HG03097 (cell line): Measurements from ENCODE around the gene EMILIN1.
"Not testable (repeated sequence)": the region's sequence is repeated elsewhere in the genome, so short reads cannot be mapped to it uniquely, and the experiment has no call there.

ENCODE experiments used
- ATAC-seq: cut with Tn5 transposase; IDR thresholded peaks from one replicate; pipeline ENCODE4 v1.9.1; 2021; ENCODE audit not compliant: unreplicated experiment, low FRiP score

EMILIN1 gene

DNA sequence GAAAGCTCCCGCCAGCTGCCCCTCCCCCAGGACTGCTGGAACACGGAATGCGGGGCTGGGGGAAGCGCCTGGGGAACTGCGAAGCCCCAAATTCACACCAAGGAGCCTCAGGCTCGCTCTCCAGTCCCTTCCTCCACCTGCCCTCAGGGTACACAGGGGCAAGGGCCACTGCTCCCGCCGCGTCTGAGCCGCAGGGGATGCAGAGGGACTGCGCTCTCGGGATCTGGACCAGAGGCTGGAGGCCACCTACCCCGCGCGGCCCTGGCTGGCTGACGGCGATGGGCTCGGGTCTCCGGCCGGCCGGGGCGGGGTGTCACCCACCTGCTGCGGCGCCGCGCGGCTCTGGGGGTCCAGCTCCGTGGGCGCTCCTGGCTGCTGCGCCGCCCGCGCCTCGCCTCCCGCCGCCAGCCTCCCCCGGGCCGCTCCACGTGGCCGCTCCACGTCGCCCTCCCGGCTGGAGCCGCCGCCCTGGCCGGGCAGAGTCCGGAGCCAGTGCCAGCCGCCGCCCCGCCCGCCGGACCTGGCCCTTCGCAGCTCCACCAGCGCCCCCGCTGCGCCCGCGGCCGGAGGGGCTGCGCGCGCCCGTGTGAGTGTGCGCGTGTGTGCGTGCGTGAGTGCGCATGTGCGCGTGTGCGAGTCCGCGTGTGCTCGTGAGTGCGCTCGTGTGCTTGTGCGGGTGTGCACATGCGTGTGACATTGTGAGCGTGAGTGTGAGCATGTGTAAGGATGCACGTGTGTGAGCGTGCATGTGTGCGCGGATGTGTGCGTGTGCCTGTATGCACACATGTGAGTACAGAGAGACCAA, 40.3 kb downstream of the EMILIN1 start, which contains the start of gene CGREF1:
CGREF1 (minus strand) TSS at position 604 of the 805 bp plus-strand sequence. CDS start 14,762 bp downstream, outside the sequence.
- no peak for ATAC-seq

DNA sequence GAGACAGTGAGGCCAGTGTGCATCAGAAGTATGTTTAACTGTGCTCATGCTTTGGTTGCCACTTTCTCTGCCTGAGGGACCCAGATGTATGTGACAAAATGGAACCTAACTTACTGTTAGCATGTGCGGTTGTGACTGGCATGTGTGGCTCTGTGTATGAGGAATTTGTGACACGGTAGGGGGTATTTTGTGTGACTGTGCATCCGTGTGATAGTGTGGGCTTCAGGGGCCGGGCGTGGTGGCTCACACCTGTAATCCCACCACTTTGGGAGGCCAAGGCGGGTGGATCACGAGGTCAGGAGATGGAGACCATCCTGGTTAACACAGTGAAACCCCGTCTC, 40.9 kb downstream of the EMILIN1 start:
- not testable (repeated sequence) for ATAC-seq

DNA sequence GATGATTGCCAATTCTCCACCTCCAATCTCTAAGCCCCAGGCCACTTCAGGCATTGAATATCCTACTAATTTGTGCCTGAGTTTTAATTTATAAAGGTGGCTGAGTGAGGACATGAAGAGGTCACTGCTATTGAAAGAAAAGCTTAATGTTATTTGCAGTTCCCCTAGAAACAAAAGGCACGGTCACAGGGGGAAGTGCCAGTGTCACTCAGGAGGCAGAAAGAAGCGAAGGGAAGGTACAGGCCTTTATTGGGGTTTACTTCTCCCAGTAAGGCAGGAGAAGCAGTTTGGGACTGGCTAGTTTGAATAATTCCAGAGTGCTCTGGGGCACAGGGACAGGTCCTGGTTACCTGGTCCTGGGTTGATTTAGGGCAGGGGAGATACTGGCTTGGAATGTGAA, 43.5 kb downstream of the EMILIN1 start:
- no peak for ATAC-seq

DNA sequence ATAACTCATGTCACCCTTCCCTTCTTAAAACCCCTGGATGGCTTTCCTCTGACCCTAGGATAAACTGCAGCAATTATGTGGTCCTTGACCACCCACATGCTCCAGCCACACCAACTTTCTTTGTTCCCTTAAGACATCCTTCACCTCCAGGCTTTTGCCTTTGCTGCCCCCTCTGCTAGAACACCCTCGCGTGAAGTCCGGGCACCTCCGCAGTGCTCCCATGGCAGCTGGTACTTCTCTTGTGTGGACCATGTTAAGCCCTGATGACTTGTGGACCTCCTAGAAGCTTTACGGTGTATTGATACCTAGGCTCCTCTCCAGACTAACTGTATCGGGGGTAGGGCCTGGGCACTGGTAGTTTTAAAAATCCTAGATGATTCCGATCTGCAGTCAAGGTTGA, 44.4 kb downstream of the EMILIN1 start:
- ATAC-seq: no peak

DNA sequence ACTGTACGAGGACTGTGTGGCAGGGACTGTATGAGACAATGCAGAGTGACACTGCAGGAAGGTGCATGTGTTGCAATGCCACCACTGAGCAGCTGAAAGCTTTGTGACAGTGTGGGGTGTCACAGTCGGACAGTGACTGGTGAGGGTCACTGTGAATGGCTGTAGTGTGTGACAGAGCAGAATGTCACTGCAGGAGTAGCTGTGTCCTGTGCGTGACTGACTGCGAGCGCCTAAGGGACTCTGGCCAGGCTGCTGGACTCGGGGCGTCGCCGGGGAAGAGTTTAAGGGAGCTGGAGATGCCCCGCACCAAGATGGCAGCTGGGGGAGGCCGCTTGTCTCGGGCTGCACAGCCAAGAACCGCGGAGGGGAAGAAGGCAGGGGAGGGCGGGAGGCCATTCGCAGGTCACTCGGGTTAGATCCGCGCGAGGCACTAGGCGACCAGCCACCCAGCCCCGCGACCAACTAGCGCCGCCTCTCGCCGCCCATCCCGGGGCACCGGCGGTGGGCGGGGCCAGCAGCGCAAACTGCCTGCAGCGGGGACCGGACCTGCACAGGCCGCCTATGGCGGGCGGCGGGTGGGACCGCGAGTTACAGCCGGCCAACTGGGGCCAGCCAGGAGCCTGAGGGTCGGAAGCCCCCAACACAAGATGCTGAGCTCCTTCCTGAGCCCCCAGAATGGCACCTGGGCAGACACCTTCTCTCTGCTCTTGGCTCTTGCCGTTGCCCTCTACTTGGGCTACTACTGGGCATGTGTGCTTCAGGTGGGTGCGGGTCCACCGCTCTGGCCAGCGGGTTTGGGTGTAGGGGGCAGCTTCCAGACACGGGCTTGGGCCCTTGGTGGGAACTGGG, 45.1 kb downstream of the EMILIN1 start, which contains the start of gene ABHD1:
ABHD1 (plus strand) TSS at position 514 of the 849 bp plus-strand sequence; CDS start at position 648, 134 bp downstream.
- no peak for ATAC-seq

DNA sequence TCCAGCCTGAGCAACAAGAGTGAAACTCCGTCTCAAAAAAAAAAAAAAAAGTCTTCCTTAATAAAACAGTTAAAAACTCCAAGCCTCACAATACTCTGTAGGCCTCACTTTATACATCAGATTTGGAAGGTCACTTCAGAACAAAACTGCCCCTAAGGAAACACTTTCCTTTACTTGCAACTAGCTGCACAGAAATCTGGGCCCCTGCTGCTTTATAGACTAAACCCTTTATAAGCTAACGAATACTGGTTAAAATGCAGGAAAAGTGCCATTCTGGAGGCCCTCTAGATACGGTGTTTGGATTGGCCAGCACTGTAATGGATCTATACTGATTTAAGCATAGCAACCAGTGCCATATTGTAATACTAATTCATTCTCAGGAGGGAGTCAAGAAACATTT, 46.7 kb downstream of the EMILIN1 start:
- ATAC-seq: no peak

DNA sequence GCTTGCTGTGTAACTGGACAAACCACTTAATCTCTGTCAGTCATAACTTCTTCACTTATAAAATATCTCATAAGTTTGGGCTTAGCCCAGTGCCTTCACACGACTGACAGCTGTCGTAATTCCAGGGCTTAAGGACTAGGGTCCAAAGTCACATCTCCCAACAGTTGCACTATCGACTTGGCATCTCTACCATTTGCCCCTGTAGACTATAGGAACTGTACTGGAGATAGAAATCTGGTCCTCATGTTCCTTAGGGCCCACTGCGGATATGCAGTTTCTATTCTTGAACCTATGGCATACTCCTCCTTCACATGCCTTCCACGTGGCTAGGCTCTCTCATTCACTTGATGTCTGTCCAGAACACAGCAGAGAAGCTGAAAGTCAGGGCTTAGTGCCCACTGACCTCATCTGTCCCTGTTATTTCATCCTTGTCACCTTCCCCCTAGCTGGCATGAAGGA, 47.9 kb downstream of the EMILIN1 start:
- ATAC-seq: no peak

DNA sequence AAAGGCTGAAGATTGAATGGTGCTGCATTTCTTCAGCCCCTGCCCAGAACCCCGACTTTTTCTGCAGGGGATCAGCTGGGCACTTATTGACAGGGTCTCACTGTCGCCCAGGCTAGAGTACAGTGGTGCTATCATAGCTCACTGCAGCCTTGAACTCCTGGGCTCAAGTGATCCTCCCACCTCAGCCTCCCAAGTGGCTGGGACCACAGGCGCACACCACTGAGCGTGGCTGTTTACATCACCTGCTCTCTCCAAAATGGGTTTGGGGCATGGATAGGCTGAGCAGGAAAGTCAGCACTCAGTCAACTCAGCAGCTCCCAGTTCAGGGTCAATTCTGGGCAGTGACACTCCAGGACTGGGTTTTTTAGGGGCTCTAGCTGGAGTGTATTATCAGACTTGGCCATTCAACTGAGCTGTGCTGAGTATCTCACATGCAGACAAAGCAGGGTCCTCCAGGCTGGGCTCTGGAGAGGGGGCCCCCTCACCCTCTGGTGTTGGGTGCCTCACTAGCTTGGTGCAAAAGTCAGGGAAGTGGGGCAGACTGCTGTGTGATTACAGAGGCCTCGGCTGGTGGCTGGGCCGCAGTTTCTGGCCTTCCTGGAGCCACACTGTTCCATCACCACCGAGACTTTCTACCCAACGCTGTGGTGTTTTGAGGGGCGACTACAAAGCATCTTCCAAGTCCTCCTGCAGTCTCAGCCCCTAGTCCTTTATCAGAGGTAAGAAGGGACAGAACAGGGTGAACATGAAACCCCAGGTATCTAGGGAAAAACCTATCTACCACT, 49.7 kb downstream of the EMILIN1 start:
- ATAC-seq: no peak

DNA sequence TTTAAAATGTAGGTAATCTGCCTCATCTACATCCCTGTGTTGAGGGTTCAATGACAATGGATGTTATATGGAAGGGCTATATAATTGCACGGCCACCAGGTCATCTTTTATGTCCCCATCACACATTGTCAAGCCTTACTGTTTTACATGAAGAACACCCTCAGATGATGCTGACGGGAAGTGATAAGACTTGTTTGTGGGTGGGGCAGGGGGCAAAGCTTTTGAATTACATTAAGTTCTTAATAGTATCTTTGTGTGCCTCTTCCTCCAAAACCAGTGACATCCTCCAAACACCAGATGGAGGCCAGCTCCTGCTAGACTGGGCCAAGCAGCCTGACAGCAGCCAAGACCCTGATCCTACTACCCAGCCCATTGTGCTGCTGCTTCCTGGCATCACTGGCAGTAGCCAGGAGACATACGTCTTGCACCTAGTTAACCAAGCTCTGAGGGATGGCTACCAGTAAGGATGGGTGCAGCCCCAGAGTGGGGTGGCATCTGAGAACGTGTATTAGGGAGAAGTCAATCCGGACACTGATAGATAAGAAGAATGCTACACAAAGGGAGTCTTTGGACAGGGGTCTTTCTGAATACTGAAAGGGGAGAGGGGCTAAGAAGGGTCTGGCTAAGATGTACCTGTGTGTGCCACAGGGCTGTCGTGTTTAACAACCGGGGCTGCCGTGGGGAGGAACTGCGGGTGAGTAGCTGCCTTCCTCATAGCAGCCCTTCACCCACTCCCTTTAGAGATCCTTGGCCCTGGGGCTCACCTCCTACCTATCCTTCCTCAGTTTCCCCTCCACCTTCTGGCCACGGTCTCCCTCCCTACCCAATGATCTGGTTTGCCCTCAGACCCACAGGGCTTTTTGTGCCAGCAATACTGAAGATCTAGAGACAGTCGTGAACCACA, 50.5 kb downstream of the EMILIN1 start:
- no peak for ATAC-seq

DNA sequence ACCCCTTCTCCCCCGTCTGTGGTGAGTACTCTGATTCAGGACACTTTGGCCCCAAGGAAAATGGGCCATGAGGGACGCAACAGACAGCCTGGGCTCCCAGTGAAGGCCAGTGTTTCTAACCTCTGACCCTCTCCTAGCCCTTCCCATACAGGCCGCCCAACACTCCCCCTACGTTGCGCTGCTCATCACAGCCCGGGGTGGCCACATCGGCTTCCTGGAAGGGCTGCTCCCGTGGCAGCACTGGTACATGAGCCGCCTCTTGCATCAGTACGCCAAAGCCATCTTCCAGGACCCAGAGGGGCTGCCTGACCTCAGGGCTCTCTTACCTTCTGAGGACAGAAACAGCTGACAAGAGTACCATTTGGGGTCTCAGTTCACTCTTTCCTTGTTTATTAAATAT, 52.0 kb downstream of the EMILIN1 start:
- ATAC-seq: no peak

DNA sequence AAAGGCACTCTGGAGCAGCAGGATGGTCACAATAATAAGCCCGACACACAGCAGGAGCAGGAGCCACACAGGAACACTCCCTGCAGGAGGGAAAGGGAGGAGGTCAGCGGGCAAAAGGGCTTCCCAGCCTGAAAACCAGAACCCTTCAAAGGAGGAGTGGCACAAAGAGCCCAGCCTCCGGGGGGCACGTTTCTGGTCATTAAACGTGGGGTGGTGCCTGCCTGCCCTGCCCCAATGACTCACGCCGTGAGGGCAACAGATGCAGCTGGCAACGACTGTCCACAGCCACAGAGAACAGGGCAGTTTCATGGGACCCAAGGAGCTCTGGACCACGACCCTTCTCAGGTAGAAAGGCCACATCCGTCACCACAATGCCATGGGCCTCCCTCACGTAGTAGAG, 53.0 kb downstream of the EMILIN1 start:
- no peak for ATAC-seq

DNA sequence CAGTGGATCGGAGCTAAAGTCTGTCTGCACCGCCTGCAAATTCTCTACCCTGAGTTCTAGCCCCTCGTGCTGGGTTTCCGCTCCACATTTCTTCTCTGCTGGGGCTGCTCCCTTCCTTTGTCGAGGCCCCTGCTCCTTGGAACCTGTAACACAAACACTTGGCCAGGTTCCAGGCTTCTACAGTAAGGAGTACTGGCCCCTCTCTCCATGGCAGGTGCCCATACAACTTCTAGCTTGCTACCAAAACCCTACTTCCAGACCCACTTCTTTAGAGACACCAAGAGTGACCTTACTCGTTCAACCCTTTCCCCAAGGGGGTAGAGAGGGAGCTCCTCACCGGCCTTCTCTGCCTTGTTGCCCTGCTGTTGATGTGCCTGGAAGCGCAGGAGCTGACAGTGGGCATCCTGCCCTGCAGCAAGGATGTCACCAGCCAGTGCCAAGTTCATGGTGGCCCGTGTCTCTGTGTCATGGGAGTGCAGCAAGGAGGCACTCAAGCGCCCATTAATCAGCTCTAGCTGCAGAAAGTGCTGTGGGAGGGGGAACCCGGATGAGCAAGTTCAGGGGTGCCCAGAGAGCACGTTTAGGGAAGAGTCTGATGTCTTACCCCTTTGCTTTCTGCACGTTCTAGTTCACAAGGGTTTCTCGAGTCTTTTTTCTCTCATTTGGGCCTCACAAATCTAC, 54.9 kb downstream of the EMILIN1 start:
- ATAC-seq: no peak

DNA sequence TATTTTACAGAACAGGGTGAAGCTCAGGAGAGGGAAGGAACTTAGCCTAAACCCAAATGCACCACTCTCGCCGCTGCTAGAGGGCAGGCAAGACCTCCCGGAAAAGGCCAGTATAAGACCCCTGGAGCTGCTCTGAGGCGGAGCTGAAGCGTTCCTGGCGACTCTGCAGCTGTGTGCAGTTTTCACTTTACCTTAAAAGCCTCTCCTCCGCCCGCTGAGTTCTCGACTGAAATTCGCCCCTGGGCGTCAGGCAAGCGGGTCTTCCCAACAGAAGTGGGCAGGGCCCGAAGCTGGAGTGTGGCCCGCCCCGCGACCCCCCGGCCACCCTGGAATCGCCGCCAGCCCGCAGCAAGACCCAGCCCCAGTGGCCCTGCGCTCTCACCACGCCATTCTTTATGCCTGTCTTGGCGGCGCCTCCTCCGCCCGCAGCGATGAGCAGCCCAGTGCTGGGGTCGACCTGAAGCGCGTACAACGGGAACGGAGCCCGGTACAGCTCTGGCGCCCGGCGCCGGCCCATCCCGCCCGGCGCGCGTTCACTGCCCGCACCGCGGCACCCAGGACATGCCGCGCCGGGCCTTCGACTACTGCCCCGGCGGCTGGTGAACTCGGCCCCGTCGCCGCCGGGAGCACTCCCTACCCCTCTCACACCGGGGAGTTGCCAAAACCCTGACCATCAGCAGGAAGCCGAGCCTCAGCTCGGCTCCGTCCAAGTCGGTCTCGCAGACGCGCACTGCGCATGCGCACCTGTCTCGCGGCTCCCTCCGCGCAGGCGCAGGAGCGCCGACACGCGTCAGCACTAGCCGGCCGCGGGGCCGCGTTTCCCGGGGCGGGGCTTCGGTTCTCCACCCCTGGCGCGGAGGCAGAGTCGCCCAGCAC, 55.7 kb downstream of the EMILIN1 start, which contains the start of gene PREB:
PREB (minus strand) TSS at position 732 of the 876 bp plus-strand sequence; CDS start at position 517, 215 bp downstream.
- peak; percentile 83 for ATAC-seq

DNA sequence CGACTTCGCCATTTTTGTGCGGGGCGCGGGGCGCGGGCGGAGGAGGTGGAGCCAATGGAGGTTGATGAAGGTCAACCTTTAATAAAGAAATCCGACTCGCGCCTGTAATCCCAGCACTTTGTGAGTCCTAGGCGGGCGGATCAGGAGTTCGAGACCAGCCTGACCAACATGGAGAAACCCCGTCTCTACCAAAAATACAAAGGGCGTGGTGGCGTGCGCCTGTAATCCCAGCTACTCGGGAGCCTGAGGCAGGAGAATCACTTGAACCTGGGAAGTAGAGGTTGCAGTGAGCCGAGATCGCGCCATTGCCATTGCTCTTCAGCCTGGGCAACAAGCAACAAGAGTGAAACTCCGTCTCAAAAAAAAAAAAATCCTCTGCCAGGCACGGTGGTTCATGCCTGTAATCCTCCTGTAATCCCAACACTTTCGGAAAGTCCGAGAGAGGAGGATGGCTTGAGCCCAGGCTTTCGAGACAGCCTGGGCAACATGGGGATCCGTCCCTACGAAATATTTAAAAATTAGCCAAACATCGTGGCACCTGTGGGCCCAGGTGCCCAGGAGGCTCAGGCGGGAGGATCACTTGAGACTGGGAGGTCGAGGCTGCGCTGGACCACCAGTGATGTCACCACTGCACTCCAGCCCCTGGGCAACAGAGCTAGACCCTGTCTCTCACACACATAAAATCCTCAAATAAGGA, 56.5 kb downstream of the EMILIN1 start:
- ATAC-seq: no peak

DNA sequence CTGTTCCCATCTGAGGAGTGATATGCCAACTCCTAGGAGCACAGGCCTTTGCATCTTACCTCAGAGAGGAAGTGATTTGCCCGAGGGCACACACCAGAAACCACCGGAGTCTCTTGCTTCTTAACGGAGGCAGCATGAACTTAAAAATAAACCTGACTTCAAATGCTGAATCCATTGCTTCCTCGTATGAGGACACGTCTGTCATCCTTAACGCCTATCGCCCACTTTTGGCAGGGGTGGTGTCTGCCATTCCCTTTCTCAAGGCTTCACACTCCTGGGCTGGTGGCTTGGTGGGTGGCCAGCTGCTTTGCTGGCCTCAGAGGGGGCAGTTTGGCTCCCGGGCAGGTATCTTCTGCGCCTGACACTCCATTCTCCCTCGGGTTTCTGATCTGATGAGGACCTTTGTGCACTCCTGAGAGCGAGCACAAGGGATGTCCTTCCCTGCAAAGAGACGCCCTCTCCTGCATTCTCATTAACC, 57.1 kb downstream of the EMILIN1 start:
- no peak for ATAC-seq
